Osteoblast (primary cell): Measurements from ENCODE around the gene TPRX2. TPM values are rescaled to one million over a fixed set of nuclear protein-coding genes. Genes with fewer than 3 reads are reported as not detected.
"Not testable (repeated sequence)": the region's sequence is repeated elsewhere in the genome, so short reads cannot be mapped to it uniquely, and the experiment has no call there.

ENCODE experiments used
- DNase-seq: peaks from one replicate; pipeline ENCODE4 v3.0.0; 2011; ENCODE audit warnings: low spot score, mixed read lengths; ENCODE audit not compliant: insufficient read length; ENCODE audit errors: missing footprints
- H2AFZ ChIP-seq: 2 replicates; pipeline ENCODE4 v1.6.0; 2011; ENCODE audit warnings: mild to moderate bottlenecking, low read length
- H3K27ac ChIP-seq: 2 replicates; pipeline ENCODE4 v1.5.1; 2011; ENCODE audit warnings: mild to moderate bottlenecking, low read depth, low read length, moderate library complexity
- H3K27me3 ChIP-seq: 2 replicates; pipeline ENCODE4 v1.6.0; 2012; ENCODE audit warnings: mild to moderate bottlenecking, control low read depth, inconsistent platforms, low read length, moderate library complexity; ENCODE audit not compliant: insufficient read depth
- H3K36me3 ChIP-seq: 2 replicates; pipeline ENCODE4 v1.5.1; 2011; ENCODE audit warnings: mild to moderate bottlenecking, low read length, control low read depth, moderate library complexity; ENCODE audit not compliant: insufficient read depth
- H3K4me1 ChIP-seq: 2 replicates; pipeline ENCODE4 v1.5.1; 2011; ENCODE audit warnings: mild to moderate bottlenecking, low read length, control low read depth, moderate library complexity; ENCODE audit not compliant: insufficient read depth
- H3K4me2 ChIP-seq: 2 replicates; pipeline ENCODE4 v1.6.0; 2011; ENCODE audit warnings: mild to moderate bottlenecking, low read length; ENCODE audit not compliant: insufficient read depth
- H3K4me3 ChIP-seq: fragments of 200-600 bp; sonication (generic); 3 replicates; pipeline ENCODE4 v1.5.1; 2012; ENCODE audit warnings: mild to moderate bottlenecking, low read length, inconsistent platforms; ENCODE audit not compliant: insufficient read depth
- H3K79me2 ChIP-seq: 2 replicates; pipeline ENCODE4 v1.6.0; 2012; ENCODE audit warnings: mild to moderate bottlenecking, low read length, control low read depth, inconsistent platforms; ENCODE audit not compliant: insufficient read depth
- H3K9me3 ChIP-seq: 2 replicates; pipeline ENCODE4 v1.5.1; 2011; ENCODE audit warnings: low read depth, low read length, control low read depth
- H4K20me1 ChIP-seq: 2 replicates; pipeline ENCODE4 v1.6.0; 2012; ENCODE audit warnings: mild to moderate bottlenecking, low read length, control low read depth; ENCODE audit not compliant: insufficient read depth
- total RNA-seq: library from RNA; depleted of rRNA; stranded (reverse); fragments of >200 nt; gene quantifications from 2 replicates; pipeline ENCODE4 v1.2.3, GENCODE V29; 2012
- TF ChIP-seq, protein P1 (sequence below): IDR thresholded peaks from 2 replicates; pipeline ENCODE4 v1.5.1; 2011; ENCODE audit warnings: mild to moderate bottlenecking, low read depth, low read length, moderate library complexity; ENCODE audit errors: extremely low read depth

TPRX2 gene
- total RNA-seq, 1 donor = not detected

DNA sequence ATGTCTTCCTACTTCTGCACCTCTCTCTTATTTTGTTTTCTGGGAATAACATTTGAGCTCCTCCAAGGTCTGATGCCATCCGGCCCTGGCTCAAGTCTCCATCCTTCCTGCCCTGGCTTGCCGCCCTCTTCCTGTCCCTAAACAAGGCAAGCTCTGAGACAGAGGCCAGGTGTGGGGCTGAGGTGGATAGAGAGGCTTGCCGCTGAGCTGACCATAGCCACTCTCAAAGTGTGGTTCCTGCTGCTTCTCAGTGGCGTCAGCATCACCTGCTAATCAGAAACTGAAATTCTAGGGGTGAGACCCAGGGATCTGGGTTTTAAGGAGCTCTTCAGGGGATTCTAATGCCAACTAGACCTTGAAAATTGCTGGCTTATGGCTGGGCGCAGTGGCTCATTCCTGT, 6.0 kb upstream of the TPRX2 start:
- Histone ChIP-seq H3K27me3 (peaks cover 35% of the 10 kb centered on the region), H3K4me3 (no peak overlapping the region), H3K4me1 (no peaks in the 10 kb centered on the region), H3K9me3 (no peaks in the 10 kb centered on the region), H3K27ac (no peak overlapping the region), H4K20me1 (no peaks in the 10 kb centered on the region), H3K36me3 (no peaks in the 10 kb centered on the region), H2AFZ (no peak overlapping the region), H3K79me2 (no peaks in the 10 kb centered on the region), H3K4me2 (no peak overlapping the region)
- no peak for DNase-seq
- TF ChIP-seq, protein P1, sequence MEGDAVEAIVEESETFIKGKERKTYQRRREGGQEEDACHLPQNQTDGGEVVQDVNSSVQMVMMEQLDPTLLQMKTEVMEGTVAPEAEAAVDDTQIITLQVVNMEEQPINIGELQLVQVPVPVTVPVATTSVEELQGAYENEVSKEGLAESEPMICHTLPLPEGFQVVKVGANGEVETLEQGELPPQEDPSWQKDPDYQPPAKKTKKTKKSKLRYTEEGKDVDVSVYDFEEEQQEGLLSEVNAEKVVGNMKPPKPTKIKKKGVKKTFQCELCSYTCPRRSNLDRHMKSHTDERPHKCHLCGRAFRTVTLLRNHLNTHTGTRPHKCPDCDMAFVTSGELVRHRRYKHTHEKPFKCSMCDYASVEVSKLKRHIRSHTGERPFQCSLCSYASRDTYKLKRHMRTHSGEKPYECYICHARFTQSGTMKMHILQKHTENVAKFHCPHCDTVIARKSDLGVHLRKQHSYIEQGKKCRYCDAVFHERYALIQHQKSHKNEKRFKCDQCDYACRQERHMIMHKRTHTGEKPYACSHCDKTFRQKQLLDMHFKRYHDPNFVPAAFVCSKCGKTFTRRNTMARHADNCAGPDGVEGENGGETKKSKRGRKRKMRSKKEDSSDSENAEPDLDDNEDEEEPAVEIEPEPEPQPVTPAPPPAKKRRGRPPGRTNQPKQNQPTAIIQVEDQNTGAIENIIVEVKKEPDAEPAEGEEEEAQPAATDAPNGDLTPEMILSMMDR = no peak

DNA sequence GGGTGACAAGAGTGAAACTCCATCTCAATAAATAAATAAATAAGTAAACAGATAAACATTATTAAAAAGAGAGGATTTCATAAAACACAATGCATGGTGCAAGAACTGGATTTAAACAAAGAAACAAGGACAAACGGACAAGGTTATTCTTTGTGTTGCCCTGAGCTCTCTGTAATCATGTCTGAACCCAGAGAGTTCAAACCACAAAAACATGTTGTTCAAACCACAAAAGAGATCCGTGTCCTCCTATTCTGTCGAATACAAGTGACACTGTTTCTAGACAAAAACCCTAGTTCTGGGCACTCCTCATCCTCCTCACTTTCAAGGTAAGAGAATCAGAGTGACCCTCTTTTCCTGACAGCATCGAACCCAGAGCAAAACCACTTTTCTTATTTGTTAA, 4.6 kb upstream of the TPRX2 start:
- no peak overlapping the region for H2AFZ ChIP-seq
- H3K4me1 ChIP-seq = no peaks in the 10 kb centered on the region
- H3K4me2 ChIP-seq = no peak overlapping the region
- H3K79me2 ChIP-seq = no peaks in the 10 kb centered on the region
- TF ChIP-seq, protein P1 = no peak
- no peaks in the 10 kb centered on the region for H4K20me1 ChIP-seq
- no peak for DNase-seq
- peaks cover 23% of the 10 kb centered on the region for H3K27me3 ChIP-seq
- no peak overlapping the region for H3K27ac ChIP-seq
- no peaks in the 10 kb centered on the region for H3K9me3 ChIP-seq
- H3K4me3 ChIP-seq = no peak overlapping the region
- H3K36me3 ChIP-seq = no peaks in the 10 kb centered on the region

DNA sequence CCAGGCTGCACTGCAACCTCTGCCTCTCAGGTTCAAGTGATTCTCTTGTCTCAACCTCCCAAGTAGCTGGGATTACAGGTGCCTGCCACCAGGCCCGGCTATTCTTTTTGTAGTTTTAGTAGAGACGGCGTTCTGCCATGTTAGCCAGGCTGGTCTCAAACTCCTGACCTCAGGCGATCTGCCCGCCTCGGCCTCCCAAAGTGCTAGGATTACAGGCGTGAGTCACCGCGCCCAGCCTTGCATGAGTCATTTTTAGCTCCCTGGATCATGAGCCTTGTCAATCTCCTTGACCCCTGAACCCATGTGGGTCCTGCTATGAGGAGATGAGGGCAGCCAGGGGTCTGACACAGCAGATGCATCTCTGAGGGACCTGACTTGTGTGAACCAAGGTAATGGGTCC, 804 bp upstream of the TPRX2 start:
- H3K27me3 ChIP-seq = peaks cover 15% of the 10 kb centered on the region
- not testable (repeated sequence) for H3K36me3 ChIP-seq
- DNase-seq = peak; percentile 61

DNA sequence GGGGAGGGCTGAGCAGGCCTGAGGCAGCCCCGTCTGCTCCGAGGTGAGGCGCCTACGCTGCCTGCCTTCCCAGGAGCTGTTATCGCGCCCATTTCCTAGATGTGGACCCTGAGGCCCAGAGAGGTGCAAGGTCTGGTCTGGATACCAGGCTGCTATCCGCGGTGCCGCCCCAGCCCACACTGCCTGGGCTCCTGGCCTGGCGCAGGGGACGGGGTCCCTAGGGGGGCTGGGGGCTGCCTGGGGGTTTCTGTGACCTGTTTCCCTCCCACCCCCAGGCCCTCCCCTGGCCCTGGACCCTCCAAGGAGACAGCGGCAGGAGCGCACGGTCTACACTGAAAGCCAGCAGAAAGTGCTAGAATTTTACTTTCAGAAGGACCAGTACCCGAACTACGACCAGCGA, 803 bp downstream of the TPRX2 start:
- H3K4me3 ChIP-seq, H3K4me1 ChIP-seq, H3K4me2 ChIP-seq, H3K36me3 ChIP-seq, H3K27ac ChIP-seq, H3K9me3 ChIP-seq, H2AFZ ChIP-seq, DNase-seq, H4K20me1 ChIP-seq, H3K79me2 ChIP-seq: not testable (repeated sequence)
- H3K27me3 ChIP-seq = peaks cover 12% of the 10 kb centered on the region

More for the DNA sequence above, 804 bp upstream of the TPRX2 start:
- H3K79me2 ChIP-seq, H2AFZ ChIP-seq, H3K4me1 ChIP-seq, H4K20me1 ChIP-seq, H3K4me2 ChIP-seq, H3K4me3 ChIP-seq, H3K9me3 ChIP-seq, H3K27ac ChIP-seq: not testable (repeated sequence)

DNA sequence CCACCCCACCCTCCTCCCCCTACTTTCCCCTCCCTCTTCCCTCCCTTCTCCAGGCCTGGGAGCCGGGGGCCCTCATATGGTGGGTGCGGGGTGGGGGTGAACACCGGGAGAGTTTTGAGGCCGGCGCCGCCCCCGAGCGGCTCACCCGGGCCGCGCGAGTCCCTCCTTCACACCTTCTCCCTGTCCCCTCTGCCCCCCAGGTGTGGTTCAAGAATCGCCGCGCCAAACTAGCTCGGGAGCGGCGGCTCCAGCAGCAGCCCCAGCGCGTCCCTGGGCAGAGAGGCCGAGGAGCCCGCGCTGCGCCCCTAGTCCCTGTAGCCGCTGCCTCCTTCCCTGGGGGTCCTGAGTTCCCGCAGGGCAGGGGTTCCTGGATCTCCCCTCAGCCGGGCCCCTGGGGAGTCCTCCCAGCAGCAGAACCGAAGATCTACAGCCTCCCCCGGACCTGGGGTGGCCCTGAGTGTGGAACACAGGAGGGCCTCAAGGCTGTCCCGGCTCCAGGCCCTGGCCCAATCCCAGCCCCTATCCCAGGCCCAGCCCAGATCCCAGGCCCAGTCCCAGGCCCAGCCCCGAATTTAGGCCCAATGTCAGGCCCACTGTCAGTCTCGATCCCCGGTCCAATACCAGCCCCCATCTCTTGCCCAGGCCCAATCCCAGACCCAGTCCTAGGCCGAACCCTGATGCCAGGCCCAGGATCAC, 1.7 kb downstream of the TPRX2 start:
- H3K36me3 ChIP-seq = no peaks in the 10 kb centered on the region
- no peaks in the 10 kb centered on the region for H3K4me1 ChIP-seq
- no peak overlapping the region for H3K4me3 ChIP-seq
- no peaks in the 10 kb centered on the region for H4K20me1 ChIP-seq
- TF ChIP-seq, protein P1 = no peak
- no peak overlapping the region for H2AFZ ChIP-seq
- DNase-seq = peak; percentile 11
- no peaks in the 10 kb centered on the region for H3K9me3 ChIP-seq
- H3K79me2 ChIP-seq = no peaks in the 10 kb centered on the region
- peaks cover 6% of the 10 kb centered on the region for H3K27me3 ChIP-seq
- no peak overlapping the region for H3K4me2 ChIP-seq
- H3K27ac ChIP-seq = no peak overlapping the region
